K562 (cell line): ENCODE measurements around the gene STON1. TPM values are rescaled to one million over a fixed set of nuclear protein-coding genes. Genes with fewer than 3 reads are reported as not detected.

Experiments used
- BRD4 ChIP-seq: fragments of 200-600 bp; sonication (generic); IDR thresholded peaks from 2 replicates; pipeline ENCODE4 v1.6.1; 2017; ENCODE audit warnings: inconsistent platforms
- CHD7 ChIP-seq: fragments of 200-600 bp; sonication (generic); IDR thresholded peaks from one replicate; pipeline ENCODE4 v1.6.1; 2012; ENCODE audit warnings: mild to moderate bottlenecking, low read depth, low read length, inconsistent platforms
- EHMT2 ChIP-seq: fragments of 450-650 bp; IDR thresholded peaks from 2 replicates; pipeline ENCODE4 v1.6.1; 2018; ENCODE audit warnings: antibody characterized with exemption
- EP300 ChIP-seq: IDR thresholded peaks from 2 replicates; pipeline ENCODE4 v1.6.1; 2012; ENCODE audit warnings: low read length, improper control_type of control experiment
- HMGN3 ChIP-seq: IDR thresholded peaks from 2 replicates; pipeline ENCODE4 v1.6.1; 2011; ENCODE audit warnings: borderline replicate concordance, low read depth, mild to moderate bottlenecking, mixed read lengths, low read length; ENCODE audit not compliant: insufficient read length; ENCODE audit errors: extremely low read depth
- NCOR1 ChIP-seq: fragments of 450-650 bp; IDR thresholded peaks from 2 replicates; pipeline ENCODE4 v1.6.1; 2016; ENCODE audit warnings: mild to moderate bottlenecking, moderate library complexity
- NFIC ChIP-seq: fragments of 450-650 bp; IDR thresholded peaks from 2 replicates; pipeline ENCODE4 v1.6.1; 2017; ENCODE audit warnings: mild to moderate bottlenecking, inconsistent platforms
- TEAD1 ChIP-seq, 2 experiments: fragments of 450-650 bp in 1 of 2; sonication (generic) in 1 of 2; formaldehyde crosslinking; IDR thresholded peaks; 2 replicates each; pipeline versions ENCODE4 v1.4.0 to v1.8.0; 2020 to 2022; ENCODE audit warnings: mild to moderate bottlenecking in 2 of 2, missing genetic modification reagents in 1 of 2
- TFAP4 ChIP-seq: sonication (generic); formaldehyde crosslinking; IDR thresholded peaks from 2 replicates; pipeline ENCODE4 v1.8.0; 2022; ENCODE audit warnings: missing genetic modification reagents, mild to moderate bottlenecking, moderate library complexity, borderline replicate concordance
- THRA ChIP-seq: fragments of 450-650 bp; IDR thresholded peaks from 2 replicates; pipeline ENCODE4 v1.6.1; 2017; ENCODE audit warnings: mild to moderate bottlenecking, moderate library complexity
- TOE1 ChIP-seq, 2 experiments: fragments of 450-650 bp in 1 of 2; sonication (generic) in 1 of 2; formaldehyde crosslinking in 1 of 2; IDR thresholded peaks; 2 replicates each; pipeline versions ENCODE4 v1.7.1 to v1.8.0; 2016 to 2022; ENCODE audit warnings: borderline replicate concordance in 2 of 2, mild to moderate bottlenecking in 2 of 2, antibody characterized with exemption in 1 of 2, inconsistent platforms in 1 of 2, low read depth in 1 of 2, missing genetic modification reagents in 1 of 2, moderate library complexity in 1 of 2
- TSC22D4 ChIP-seq: fragments of 450-650 bp; IDR thresholded peaks from 2 replicates; pipeline ENCODE4 v1.6.1; 2016; ENCODE audit warnings: missing genetic modification characterization, missing biosample characterization, control low read depth
- ZNF780A ChIP-seq: fragments of 250-450 bp; sonication (Bioruptor Pico); IDR thresholded peaks from 2 replicates; pipeline ENCODE4 v1.5.0; 2021; ENCODE audit warnings: mild to moderate bottlenecking
- polyA plus RNA-seq, 8 experiments: library from polyadenylated mRNA; depleted of rRNA in 4 of 8; stranded (reverse) in 5 of 8; unstranded in 3 of 8; fragments of >200 nt; fragmentation: Nextera tagmentation in 2 of 8; fragmentation: Illumina TruSeq in 1 of 8; extraction: Ambion mirVana in 2 of 8; extraction: Trizol in 1 of 8; gene quantifications; 2 replicates each; pipeline versions ENCODE4 v1.2.1 to v1.2.3, GENCODE V29; 2011 to 2014; ENCODE audit warnings: inconsistent platforms in 1 of 8, missing spikeins in 1 of 8
- total RNA-seq, 7 experiments: library from RNA; depleted of rRNA in 6 of 7; stranded (reverse); fragments of >200 nt in 6 of 7; fragmentation: Illumina TruSeq in 2 of 7; extraction: Trizol in 2 of 7; gene quantifications; 2 replicates each; pipeline versions ENCODE4 v1.2.1 to v1.2.3, GENCODE V29; 2011 to 2021; ENCODE audit warnings: low replicate concordance in 1 of 7

The STON1 gene
- total and polyA plus RNA-seq, 9 of the 15 experiments (the other 6 are each of a cell fraction or from before 2014, with no cell fraction given), result 0.07 to 1.2 (median 0.55) TPM

GRCh38 chr2:48607307-48608014 lies 77.5 kb downstream of the STON1 start (continued):
- TF ChIP-seq EHMT2, result 0 out of 2 replicates have a peak, but pooled peaks have one; percentile 18
- no peak for TF ChIP-seq TFAP4 (CRISPR knock-in tag)
- TF ChIP-seq NCOR1, result peak; percentile 67
- no peak for TF ChIP-seq TSC22D4 (tag)
- no peak for TF ChIP-seq THRA
- TF ChIP-seq NFIC, result peak; percentile 48; the same call in 1 of the 2 replicates
- peak; percentile 45; the same call in 1 of the 2 replicates for TF ChIP-seq EP300
- TF ChIP-seq BRD4, result no peak
- TF ChIP-seq ZNF780A (CRISPR knock-in tag), result no peak
- TF ChIP-seq CHD7, result no peak
- 0 out of 2 replicates have a peak, but pooled peaks have one; percentile 44 for TF ChIP-seq TOE1 (IDR thresholded peaks at IDR 0.05; ENCODE audit: borderline replicate concordance)
- TF ChIP-seq TOE1 (CRISPR knock-in tag; IDR thresholded peaks at IDR 0.05; ENCODE audit: borderline replicate concordance, low read depth), result no peak
- no peak for TF ChIP-seq HMGN3
- TF ChIP-seq TEAD1 (CRISPR knock-in tag; IDR thresholded peaks at IDR 0.05), result peak in 1 of 2 experiments; percentile 77; a peak in 1 of 4 replicates
